Measurements from ENCODE around the gene PLXNB3.

GRCh38 chrX:153766871-153767673 is 3.0 kb downstream of the PLXNB3 start:
- TF ChIP-seq EZH2 (IDR thresholded peaks at IDR 0.05; ENCODE audit: borderline replicate concordance, insufficient read depth, low read length, poor library complexity, severe bottlenecking), result no peak
- TF ChIP-seq CTCF (IDR thresholded peaks at IDR 0.05; ENCODE audit: poor library complexity, severe bottlenecking), result no peak
- no peak for TF ChIP-seq REST (IDR thresholded peaks at IDR 0.05; ENCODE audit: borderline replicate concordance)
- no peak for TF ChIP-seq RAD21 (conservative IDR thresholded peaks at IDR 0.05)
- TF ChIP-seq TAF1 (IDR thresholded peaks at IDR 0.05; ENCODE audit: low read depth), result no peak
- TF ChIP-seq EP300 (conservative IDR thresholded peaks at IDR 0.05; ENCODE audit: poor library complexity, severe bottlenecking), result no peak
- no peak for TF ChIP-seq SMC3 (conservative IDR thresholded peaks at IDR 0.05; ENCODE audit: poor library complexity)
- TF ChIP-seq POLR2AphosphoS5 (IDR thresholded peaks at IDR 0.05), result no peak
- TF ChIP-seq MXI1 (conservative IDR thresholded peaks at IDR 0.05; ENCODE audit: poor library complexity, severe bottlenecking), result no peak

Measured in neural cell (in vitro differentiated cells).